Ramos (cell line): ENCODE measurements around the gene PLEKHM3.

ENCODE experiments used
- in situ Hi-C: fragments of 300-500 bp; cut with MboI; formaldehyde crosslinking; loops from one replicate; pipeline ENCODE4 v1.14.3; 2022; ENCODE audit warnings: low sequenced_read_pairs; ENCODE audit not compliant: unreplicated experiment

The PLEKHM3 gene

GRCh38 chr2:207901401-207901800, 123.9 kb downstream of the PLEKHM3 start:
- in situ Hi-C loops: no loop called here

- in situ Hi-C loops: no loop called here
Measured at GRCh38 chr2:207898354-207898695, 127.0 kb downstream of the PLEKHM3 start.

- in situ Hi-C loops: no loop called here
Measured at GRCh38 chr2:207897541-207898353, 127.6 kb downstream of the PLEKHM3 start.

- in situ Hi-C loops: no loop called here
Measured at GRCh38 chr2:207896525-207897285, 128.6 kb downstream of the PLEKHM3 start.

GRCh38 chr2:207895274-207895860, 130.0 kb downstream of the PLEKHM3 start:
- in situ Hi-C loops: no loop called here

- in situ Hi-C loops: no loop called here
Measured at GRCh38 chr2:207892716-207893402, 132.5 kb downstream of the PLEKHM3 start.

- in situ Hi-C loops: no loop called here
Measured at GRCh38 chr2:207891086-207891844, 134.1 kb downstream of the PLEKHM3 start.

GRCh38 chr2:207887500-207887899, 137.8 kb downstream of the PLEKHM3 start:
- in situ Hi-C loops: no loop called here

- in situ Hi-C loops: no loop called here
Measured at GRCh38 chr2:207885010-207885409, 140.3 kb downstream of the PLEKHM3 start.

GRCh38 chr2:207884127-207884526, 141.2 kb downstream of the PLEKHM3 start:
- in situ Hi-C loops: no loop called here

GRCh38 chr2:207883002-207883780, 142.1 kb downstream of the PLEKHM3 start:
- in situ Hi-C loops: no loop called here

GRCh38 chr2:207881902-207882301, 143.4 kb downstream of the PLEKHM3 start:
- in situ Hi-C loops: no loop called here

- in situ Hi-C loops: no loop called here
Measured at GRCh38 chr2:207879536-207879935, 145.8 kb downstream of the PLEKHM3 start.

GRCh38 chr2:207876842-207877535, 148.3 kb downstream of the PLEKHM3 start:
- in situ Hi-C loops: no loop called here

GRCh38 chr2:207875473-207876212, 149.7 kb downstream of the PLEKHM3 start:
- in situ Hi-C loops: no loop called here

- in situ Hi-C loops: no loop called here
Measured at GRCh38 chr2:207873794-207874193, 151.5 kb downstream of the PLEKHM3 start.

- in situ Hi-C loops: no loop called here
Measured at GRCh38 chr2:207871911-207872310, 153.4 kb downstream of the PLEKHM3 start.

GRCh38 chr2:207871506-207871905, 153.8 kb downstream of the PLEKHM3 start:
- in situ Hi-C loops: no loop called here
